GM19328 (cell line): ENCODE measurements around the gene RAPGEF3.
A peak's percentile ranks its signal among the peaks of the same experiment; 100 is the strongest.

ENCODE experiments used
- ATAC-seq: cut with Tn5 transposase; IDR thresholded peaks from one replicate; pipeline ENCODE4 v1.9.1; 2021; ENCODE audit warnings: mild to moderate bottlenecking, moderate library complexity; ENCODE audit not compliant: unreplicated experiment

The RAPGEF3 gene

DNA sequence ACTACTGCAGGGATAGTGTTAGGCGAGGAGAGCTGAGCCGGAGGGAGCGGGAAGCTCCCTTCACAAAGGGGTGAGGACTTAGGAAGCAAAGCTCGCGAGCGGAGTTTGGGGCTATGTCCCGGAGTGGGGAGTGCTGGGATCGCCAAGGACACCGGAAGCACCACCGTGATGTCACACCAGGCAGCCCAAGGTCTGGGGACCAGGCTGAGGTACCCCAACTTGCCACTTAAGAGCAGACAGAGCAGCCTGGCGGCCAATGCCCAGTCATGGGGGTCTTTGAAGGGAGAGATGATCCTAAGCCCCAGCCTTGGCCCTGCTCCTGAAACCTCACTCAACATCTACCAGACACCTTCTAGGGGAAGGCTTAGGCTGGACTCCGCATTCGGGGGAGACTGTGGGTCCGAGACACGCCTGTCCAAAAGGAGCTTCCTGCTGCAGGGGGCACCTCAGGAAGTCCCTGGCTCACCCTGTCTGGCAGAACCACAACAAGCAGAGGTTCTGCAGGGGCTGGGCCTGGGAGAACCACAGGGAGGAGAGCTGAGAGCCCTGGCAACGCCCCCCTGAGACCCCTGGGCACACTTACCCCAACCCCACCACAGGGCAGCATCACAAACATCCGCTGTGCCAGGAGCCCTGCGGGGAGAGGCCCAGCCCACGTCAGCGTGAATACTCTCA, 32.1 kb upstream of the RAPGEF3 start:
- no peak for ATAC-seq

DNA sequence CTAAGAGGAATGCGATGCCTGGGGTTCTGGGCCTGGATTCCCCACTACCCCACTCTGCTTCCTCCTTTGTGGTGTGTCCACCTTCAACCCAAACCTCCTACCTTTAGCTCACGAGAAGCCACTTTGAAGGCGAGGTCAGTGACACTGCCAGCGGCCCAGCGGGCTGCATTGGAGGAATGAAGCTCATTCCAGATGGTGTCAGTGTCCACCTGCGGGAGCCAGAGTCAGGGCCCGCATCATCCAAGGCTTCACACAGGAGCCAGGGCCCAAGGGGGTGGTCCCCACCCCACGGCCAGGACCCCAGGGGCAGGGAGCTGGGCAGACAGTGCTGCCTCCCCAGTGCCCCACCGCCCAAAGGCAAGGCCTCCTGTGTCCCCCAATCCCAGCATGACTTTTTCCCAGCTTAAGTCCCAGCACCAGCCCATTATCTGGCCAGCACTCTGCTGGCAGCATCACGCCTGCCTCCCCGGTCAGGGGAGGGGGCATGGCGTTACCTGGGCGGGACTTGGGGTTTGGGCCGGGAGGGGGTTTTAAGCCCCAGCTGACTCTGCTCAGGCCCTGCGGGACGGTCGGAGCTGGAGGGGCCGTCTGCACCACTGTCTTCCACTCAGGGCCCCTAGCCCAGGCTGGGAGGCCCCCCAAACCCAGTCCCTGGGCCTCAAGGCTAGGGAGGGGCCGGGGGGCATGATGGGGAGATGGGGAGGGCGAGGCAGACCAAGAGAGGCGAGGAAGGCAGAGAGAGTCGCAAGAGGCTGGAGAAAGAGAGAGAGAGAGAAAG, 31.2 kb upstream of the RAPGEF3 start:
- no peak for ATAC-seq

DNA sequence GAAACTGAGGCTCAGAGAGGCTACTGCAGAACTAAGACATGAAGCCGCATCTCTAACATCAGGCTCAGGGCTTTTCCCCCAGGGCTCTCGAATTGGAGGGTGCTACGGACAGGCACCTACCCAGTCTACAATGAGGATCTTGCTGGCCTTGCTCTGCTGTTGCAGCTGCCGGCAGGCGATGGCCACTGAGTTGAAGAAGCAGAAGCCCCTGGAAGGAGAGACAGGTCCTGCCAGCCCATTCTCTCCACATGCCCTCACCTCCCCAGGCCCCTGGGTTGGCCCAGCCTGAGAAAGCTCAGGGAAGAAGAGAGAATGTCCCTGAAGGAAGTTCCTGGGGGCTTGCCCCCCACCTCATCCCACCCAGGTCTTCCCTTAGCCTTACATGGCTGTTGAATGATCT, 30.5 kb upstream of the RAPGEF3 start:
- ATAC-seq: no peak

DNA sequence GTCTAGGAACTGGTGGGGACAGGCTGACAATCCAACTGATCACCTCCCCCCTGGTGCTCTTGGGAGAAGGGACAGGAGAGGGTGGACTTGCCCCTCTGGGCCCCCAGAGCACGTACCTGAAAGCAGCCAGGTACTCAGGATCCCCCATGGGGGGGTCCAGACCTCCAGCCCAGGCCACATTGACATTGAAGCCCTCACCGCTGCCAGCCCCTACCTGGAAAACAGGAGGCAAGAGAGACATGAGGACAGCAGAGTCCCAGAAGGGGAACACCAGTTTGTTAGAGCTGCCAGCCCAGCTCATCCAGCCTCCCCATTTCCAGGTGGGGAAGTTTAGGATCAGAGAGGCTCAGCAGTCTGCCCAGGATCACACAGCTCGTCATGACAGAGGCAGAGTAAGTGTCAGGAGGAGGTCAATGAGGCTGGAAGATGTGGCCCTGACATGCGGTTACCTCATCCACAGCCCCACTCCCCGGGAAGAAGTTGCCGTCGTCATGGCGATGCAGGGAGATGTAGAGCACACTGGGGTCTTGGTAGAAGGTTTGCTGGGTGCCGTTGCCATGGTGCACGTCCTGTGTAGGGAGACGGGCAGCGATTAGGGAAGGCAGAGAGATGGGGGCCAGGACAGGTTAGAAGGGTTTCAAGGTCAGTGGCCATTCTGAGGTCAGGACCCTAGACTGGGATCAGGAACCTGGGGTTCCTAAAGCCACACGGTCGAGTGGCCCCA, 29.1 kb upstream of the RAPGEF3 start:
- no peak for ATAC-seq

DNA sequence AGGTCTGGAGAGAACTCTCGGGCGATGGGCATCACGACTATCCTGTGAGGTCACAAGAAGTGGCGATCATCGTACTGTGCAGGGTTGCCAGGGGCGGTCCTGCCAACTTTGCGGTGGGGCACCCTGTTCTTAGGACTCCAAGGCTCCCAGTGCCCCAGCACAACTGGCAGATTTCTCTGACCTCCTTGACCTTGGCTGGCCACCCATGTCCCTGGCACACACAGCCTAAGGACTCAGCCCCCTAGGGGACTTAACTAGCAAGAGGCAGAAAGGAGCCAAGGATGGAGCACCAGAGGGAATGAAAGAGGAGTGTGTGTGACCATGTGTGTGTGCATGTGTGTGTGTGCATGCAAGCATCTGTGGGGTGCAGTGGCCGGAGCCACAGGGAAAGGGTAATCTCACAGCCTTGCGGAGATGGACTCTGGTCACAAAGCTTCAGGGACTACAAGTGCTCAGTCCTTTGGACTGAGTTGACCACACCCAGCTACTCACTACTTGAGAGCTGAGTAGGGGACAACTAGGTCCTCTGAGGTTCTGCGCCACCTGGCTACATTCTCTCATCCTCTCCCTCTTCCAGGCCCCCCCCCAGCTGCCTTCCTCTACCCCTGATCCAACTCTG, 28.1 kb upstream of the RAPGEF3 start:
- no peak for ATAC-seq

DNA sequence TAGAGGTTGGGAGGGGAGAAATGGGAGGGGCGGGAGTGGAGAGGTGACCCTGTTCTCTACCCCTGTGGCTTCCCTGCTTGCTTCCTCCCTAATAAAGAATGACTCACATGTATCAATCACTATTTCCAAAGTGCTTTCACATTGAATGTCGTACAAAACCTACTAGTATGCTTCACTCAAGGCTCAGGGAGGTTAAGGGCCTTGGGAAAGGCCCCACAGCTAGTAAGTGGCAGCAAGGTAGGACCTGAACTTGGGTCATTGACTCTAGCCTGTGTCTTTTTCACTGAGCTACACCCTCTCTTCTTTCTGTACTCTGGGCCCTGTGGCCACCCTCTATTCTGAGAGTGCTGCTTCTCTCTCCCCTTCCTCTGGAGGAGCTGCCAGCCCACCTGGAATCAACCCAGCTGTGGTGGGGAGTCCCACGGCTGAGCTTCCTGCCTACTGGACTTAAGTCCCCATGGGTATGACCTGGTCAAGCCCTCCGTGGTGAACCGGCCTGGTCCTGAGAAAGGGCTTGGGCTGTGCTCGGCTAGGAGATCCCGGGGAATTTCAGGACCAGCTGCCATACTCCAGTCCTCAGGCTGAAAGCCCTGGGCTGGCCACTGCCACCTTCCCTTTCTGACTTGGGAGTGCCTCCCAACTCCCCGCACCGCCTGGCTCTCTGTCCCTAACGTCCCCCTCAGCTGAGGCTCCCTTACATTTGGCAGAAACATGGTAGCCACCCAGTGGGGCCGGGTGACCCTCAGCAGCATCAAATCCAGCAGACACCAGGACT, 27.4 kb upstream of the RAPGEF3 start:
- ATAC-seq: no peak

DNA sequence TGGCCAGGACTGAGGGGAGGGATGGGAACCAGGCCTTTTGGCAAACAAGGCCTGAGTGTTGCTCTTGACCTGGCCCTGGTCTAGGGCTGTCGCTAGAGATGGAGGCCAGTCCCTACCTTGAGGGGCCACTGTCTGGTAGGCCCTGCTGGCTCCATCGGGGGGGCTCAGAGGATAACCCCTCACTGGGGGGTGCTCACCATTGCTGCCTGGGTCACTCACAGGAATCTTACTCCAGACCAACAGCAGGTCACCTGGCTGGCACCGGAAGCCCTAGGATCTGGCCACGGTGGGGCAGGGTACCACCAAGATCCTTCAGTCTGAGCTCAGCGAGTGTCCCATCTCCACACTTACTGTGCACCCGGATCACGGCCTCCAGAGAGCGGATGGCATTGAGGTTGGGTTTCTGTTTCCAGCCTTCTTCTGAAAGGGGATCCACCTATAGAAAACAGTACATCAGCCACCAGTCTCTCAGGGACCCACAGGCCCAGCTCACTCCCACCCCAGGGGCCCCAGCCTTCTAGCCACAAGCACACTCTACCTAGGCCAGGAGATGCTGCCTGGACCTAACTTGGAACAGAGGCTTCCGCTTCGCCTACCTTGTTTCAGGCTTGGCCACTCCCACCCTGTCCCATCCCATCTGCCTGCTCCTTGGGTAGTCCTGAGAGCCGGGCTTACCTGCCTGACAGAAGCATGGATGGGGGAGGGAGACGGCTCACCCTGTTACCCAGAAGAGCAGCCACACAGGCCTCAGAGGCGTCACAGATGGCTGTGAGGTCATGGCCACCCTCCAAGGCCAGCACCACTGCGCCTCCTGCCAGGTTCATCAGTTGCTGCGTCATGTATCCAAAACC, 26.6 kb upstream of the RAPGEF3 start:
- no peak for ATAC-seq

DNA sequence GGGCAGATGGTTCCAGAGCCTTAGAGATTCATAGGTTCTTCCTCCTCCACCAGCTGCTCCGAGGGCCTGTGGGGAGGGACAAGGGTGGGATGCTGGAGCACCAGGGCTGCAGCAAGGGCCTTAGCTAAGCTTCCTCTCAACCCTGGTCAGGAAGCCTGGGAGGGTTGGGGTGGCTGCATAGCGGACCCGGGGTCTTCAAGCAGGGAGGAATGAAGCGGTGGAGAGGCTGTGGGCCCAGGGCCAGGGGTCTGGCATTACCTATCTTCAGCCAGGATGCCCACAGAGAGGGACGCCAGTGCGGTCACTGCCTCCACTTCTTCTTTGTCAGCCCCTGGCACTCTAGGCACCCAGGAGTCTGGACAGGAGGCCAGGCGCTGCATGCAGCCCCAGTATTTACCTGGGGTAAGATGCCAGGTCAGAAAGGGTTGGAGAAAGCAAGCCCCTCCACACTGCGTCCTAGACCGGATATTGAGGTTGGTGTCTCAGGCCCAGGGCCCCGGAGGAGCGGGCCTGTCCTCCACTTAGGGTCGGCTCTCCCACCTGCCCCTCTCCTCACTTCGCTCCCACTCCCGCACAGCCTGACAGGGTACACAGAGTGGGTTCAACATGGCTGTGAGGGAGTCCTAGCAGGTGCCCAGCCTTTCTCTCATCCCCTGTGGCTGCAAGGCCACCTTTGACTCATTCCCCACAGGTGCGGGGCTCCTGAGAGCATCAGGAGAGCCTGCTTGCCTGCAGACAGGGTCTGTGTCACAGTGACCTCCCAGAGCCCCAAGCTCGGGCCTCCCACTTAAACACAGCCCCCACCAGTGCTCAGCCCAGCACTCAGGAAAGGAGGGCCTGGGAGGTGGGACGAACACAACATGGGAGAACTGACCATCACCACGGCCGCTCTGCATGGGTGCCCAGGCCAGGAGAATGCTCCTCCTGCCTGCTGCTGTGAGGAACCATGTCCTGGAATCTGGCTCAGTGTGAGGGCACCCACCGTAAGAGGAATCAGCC, 25.4 kb upstream of the RAPGEF3 start:
- no peak for ATAC-seq

DNA sequence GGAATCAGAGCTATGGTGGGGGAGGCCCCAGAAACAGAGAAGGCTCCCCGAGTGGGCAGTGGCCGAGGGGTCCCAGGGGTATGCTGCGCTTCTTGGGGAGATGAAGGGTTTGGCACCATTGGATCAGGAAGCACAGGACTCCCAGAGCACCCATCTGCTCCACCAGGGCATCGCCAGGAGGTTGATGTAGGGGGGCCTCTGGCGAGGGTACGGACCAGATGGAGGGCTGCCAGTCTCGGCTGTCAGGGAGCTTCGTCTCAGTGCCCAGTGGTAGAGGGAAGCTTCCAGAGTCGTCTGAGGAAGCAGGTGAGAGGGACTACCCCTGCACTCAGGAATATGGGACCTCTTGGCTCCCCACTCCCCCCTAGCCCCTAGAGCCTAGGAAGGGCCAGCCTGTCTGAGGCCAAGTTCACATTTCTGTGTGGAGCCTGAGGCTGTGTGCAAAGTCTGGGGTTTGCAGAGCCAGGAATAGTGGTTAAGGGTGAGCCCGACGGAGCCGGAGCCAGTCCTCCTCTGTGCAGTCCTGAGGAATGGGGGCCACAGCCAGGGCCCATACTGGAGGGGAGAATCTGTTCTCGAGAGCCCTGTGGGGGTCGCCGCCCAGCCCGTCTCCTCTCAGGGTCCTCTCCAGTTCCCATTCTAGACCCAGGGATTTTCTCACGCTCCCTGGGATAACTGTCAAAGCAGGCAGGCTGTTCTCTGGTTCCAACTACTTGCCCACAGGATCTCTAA, 24.5 kb upstream of the RAPGEF3 start:
- no peak for ATAC-seq

DNA sequence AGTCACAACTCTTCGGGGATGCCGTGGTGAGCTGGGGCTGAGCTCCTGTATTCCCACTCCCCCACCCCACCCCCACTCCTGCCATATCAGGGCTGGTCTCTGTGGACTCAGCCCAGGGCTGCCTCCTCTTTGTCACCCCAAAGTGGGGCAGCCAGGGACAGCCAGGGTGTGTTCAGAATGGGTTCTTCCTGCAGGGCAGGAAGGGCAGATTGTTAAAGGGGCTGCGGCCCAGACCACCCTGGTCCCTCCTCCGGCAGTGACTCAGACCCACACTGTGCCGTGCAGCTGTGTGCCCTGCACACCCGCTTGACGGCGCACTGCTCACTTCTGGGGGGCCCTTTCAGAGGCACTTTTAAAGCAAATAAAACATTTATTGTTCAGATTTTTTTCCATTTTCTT, 23.7 kb upstream of the RAPGEF3 start:
- no peak for ATAC-seq

DNA sequence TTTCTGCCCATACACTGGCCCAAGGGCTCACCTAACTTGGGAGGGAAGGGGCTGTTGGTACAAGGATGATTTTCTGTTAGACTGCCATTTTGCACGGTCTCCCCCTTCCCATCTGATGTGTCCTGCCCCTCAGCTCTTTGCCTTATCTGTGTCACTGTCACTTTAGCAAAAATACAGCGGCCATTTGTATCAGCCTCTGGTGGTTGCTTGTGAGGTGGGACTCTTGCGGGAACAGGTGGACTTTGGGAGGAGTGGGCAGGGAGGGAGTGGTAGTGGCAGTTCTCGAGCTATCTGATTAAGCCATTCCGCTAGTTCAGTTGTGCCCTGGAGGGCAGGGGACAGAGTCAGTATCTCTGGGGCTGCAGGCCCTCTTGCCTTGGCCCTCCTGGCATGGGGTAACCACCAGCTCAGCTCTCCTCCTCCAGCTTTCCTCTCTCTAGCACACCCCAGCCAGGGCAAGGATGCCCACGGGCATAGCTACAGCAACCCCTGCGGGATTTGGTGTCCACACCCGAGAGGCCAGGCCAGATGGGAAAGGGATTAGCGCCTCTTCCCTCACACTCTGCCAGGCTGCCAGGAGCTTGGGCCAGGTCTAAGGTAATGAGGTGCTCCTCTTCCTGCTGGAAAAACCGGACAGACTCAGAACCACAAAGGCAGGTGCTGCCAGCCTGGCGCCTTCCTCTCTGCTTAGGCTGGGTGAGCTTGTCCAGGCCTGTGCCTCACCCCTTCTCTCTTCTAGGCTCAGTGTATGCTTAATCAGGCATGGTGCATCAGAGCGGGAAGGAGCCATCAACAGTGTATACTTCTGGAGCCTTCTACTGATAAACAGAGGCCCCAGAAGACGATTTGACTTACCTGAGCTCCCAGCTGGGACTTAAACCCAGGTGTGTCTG, 23.0 kb upstream of the RAPGEF3 start:
- no peak for ATAC-seq

DNA sequence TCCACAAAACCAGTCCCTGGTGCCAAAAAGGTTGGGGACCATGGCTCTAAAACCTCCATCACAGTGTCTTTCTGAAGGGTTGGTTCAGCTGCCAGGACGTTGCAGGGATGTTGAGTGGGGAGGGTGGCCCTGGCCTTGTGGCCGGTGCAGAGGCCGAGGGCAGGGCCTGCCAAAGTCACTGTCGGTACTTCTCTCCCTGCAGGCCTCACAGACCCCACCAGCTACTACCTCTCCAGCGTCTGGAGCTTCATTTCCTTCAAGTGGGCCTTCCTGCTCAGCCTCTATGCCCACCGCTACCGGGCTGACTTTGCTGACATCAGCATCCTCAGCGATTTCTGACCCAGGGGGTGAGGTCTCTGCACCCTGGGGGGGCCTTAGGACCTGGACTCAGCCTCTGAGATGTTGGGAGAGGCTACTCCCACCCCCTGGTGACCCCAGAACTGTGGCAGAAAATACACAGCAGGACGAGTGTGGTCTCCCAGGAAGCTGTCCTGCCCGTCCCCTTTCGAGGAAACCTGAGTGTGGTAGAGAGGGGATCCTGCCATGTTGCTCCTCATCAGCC, 21.3 kb upstream of the RAPGEF3 start:
- ATAC-seq: no peak

DNA sequence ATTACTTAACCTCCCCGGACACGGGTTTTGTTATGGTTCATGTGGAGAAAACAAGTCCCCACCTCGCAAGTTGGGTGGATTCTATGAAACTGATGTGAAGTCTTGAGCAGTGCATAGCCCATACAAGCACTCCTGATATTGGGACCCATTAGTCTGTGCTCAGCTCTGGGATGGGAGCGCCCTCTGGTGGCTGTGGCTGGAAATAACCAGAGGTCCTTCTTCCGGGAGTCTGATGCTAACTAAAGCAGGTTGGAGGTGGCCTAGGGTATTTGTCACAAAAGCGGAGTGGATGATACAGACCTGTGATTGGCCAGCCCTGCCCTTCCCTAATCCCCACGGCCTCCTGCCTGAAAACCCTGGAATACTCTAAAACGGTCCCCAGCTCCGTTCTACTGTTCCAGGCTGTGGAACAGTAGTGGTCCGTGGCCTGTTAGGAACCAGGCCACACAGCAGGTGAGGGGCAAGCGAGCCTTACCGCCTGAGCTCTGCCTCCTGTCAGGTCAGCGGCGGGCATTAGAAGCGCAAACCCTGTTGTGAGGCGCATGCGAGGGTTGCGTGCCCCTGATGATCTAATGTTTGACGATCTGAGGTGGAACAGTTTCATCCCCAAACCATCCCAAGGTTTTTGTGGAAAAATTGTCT, 20.7 kb upstream of the RAPGEF3 start:
- peak; percentile 73 for ATAC-seq

DNA sequence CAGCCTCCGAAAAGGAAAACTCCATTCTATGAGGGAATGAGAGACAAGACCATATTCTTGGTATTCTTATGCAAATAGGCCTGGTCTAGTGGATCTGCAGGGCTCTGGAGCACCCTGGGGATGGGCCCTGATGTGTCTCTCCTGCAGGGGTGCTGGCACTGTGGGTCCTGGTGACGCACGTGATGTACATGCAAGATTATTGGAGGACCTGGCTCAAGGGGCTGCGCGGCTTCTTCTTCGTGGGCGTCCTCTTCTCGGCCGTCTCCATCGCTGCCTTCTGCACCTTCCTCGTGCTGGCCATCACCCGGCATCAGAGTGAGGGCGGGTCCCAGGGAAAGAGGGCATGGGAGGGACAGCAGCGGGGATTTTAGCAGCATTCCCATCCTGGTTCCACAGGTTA, 20.2 kb upstream of the RAPGEF3 start:
- no peak for ATAC-seq

DNA sequence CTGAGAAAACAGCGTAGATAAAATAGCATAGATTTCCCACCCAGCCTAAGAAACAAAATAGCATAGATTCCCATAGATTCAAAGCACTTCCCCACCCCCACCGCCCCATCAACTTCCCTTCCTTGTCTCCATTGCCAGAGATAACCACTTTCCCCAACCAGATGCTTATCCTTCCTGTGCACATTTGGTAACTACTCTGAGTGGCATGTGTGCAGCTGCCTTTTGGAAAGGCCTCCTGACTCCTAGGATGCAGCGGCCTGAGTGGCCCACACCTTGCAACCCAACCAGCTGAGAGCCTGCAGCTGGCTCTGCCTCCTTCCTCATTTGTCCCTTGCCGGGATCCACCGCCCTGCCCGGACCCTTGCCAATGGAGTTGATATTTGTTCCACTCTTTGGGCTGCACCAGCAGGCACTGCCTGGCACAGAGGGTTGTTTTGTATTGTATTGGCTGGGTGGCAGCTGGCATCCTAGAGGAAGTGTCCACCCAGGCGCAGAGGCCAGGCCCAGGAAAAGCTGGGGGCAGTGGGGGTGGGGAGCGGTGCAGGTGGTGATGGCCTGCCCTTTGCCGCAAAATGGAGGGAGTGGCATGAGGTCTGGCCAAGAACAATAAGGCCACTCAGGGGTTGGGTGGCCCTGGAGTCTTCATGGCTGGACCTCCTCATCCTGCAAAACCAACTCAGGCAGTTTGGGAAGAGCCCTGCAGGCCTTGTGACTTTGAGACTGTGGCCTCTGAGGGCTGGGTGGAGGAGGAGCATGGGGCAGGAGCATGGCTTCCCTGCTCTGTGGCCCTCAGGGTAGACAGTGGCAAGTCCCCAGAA, 19.3 kb upstream of the RAPGEF3 start:
- ATAC-seq: no peak
